GM12878 (cell line): ENCODE data around the gene GABRB1. TPM values are rescaled to one million over a fixed set of nuclear protein-coding genes. Genes with fewer than 3 reads are reported as not detected.

Experiments
- ATAC-seq: fragments of 200-7000 bp; cut with Tn5 transposase; 3 replicates; pipeline ENCODE4 v1.9.1; 2020; ENCODE audit warnings: mild to moderate bottlenecking, moderate library complexity
- BruUV-seq: library from RNA; stranded (reverse); fragments of 400-500 nt; replicated peaks from 2 replicates; lab custom pipeline; 2021; lab: Mats Ljungman, UMichigan
- CTCF ChIA-PET: fragments of 300-600 bp; sonication (Branson Sonifier 250); formaldehyde crosslinking; extraction: SDS; loops from one replicate; lab custom pipeline; 2021; ENCODE audit warnings: inconsistent platforms; lab: Yijun Ruan, JAX
- POLR2A ChIA-PET: fragments of 350-600 bp; formaldehyde crosslinking; extraction: SDS; loops from one replicate; lab custom pipeline; 2021; ENCODE audit warnings: inconsistent platforms; lab: Charles Lee
- RAD21 ChIA-PET: fragments of 300-600 bp; sonication (Branson Sonifier 250); formaldehyde crosslinking; loops from one replicate; lab custom pipeline; 2023; ENCODE audit warnings: antibody characterized with exemption; ENCODE audit not compliant: unreplicated experiment; lab: Charles Lee
- SMC1A ChIA-PET: fragments of 300-600 bp; sonication (Branson Sonifier 250); formaldehyde crosslinking; loops from one replicate; lab custom pipeline; 2023; ENCODE audit not compliant: unreplicated experiment, uncharacterized antibody; lab: Charles Lee
- DNase-seq: peaks from one replicate; pipeline ENCODE4 v3.0.0-alpha.2; 2011; ENCODE audit warnings: low read depth, low spot score
- FAIRE-seq: peaks from 3 replicates; lab custom pipeline; 2011; peaks lifted over from hg19 to GRCh38; lab: Jason Lieb, UNC
- H2AFZ ChIP-seq: 2 replicates; pipeline ENCODE4 v1.6.0; 2011; ENCODE audit warnings: low read depth, low read length, control low read depth; ENCODE audit not compliant: control insufficient read depth
- H3K27ac ChIP-seq: 2 replicates; pipeline ENCODE4 v1.5.1; 2011; ENCODE audit warnings: control low read depth; ENCODE audit not compliant: control insufficient read depth, insufficient read depth
- H3K27me3 ChIP-seq, 2 experiments: replicated peaks in 1 of 2; 2 replicates each; pipeline versions ENCODE4 v1.6.0 to v1.6.1; 2011; ENCODE audit warnings: low read length in 1 of 2; ENCODE audit not compliant: control insufficient read depth in 2 of 2, insufficient read depth in 2 of 2
- H3K36me3 ChIP-seq, 2 experiments: 2 replicates each; pipeline ENCODE4 v1.5.1; 2011; ENCODE audit warnings: low read length in 1 of 2; ENCODE audit not compliant: control insufficient read depth in 2 of 2, insufficient read depth in 2 of 2
- H3K4me1 ChIP-seq: 2 replicates; pipeline ENCODE4 v1.6.1; 2011; ENCODE audit warnings: mild to moderate bottlenecking, low read length, moderate library complexity, mixed read lengths; ENCODE audit not compliant: control insufficient read depth, insufficient read depth
- H3K4me2 ChIP-seq: 2 replicates; pipeline ENCODE4 v1.6.0; 2011; ENCODE audit warnings: control low read depth; ENCODE audit not compliant: control insufficient read depth, insufficient read depth
- H3K4me3 ChIP-seq: fragments of 200-600 bp; sonication (generic); 2 replicates; pipeline ENCODE4 v1.5.1; 2016
- H3K79me2 ChIP-seq: 2 replicates; pipeline ENCODE4 v1.6.0; 2011; ENCODE audit warnings: low read length; ENCODE audit not compliant: control insufficient read depth, insufficient read depth
- H3K9ac ChIP-seq: 2 replicates; pipeline ENCODE4 v1.8.0; 2011; ENCODE audit warnings: low read length, control low read depth, mixed read lengths; ENCODE audit not compliant: control insufficient read depth, insufficient read depth
- H3K9me3 ChIP-seq: replicated peaks from 3 replicates; pipeline ENCODE4 v1.5.1; 2011; ENCODE audit warnings: mild to moderate bottlenecking, low read length; ENCODE audit not compliant: control insufficient read depth, insufficient read depth
- H4K20me1 ChIP-seq: 2 replicates; pipeline ENCODE4 v1.6.0; 2011; ENCODE audit not compliant: control insufficient read depth, insufficient read depth
- ATF7 ChIP-seq: fragments of 450-650 bp; IDR thresholded peaks from 2 replicates; pipeline ENCODE4 v1.6.1; 2016; ENCODE audit warnings: low read depth, mild to moderate bottlenecking
- BRCA1 ChIP-seq: IDR thresholded peaks from 2 replicates; pipeline ENCODE4 v1.6.1; 2011; ENCODE audit warnings: low read depth, low read length, improper control_type of control experiment
- CEBPB ChIP-seq, 2 experiments: fragments of 150-350 bp in 1 of 2; IDR thresholded peaks; 2 replicates each; pipeline ENCODE4 v1.6.1; 2012 to 2014; ENCODE audit warnings: low read depth in 2 of 2, low read length in 2 of 2, borderline replicate concordance in 1 of 2, inconsistent platforms in 1 of 2
- CREB1 ChIP-seq: IDR thresholded peaks from 2 replicates; pipeline ENCODE4 v1.6.1; 2012; ENCODE audit warnings: low read depth, mild to moderate bottlenecking, inconsistent platforms
- DPF2 ChIP-seq: fragments of 450-650 bp; IDR thresholded peaks from 2 replicates; pipeline ENCODE4 v1.6.1; 2017; ENCODE audit warnings: mild to moderate bottlenecking
- IKZF1 ChIP-seq: fragments of 450-650 bp; conservative IDR thresholded peaks from 2 replicates; pipeline ENCODE4 v1.6.1; 2017; ENCODE audit warnings: antibody characterized with exemption, mild to moderate bottlenecking
- KAT2A ChIP-seq: conservative IDR thresholded peaks from 2 replicates; pipeline ENCODE4 v1.6.1; 2011; ENCODE audit warnings: low read depth, low read length; ENCODE audit not compliant: control insufficient read depth
- MEF2B ChIP-seq: fragments of 450-650 bp; IDR thresholded peaks from 2 replicates; pipeline ENCODE4 v1.6.1; 2018; ENCODE audit warnings: mild to moderate bottlenecking, moderate library complexity; ENCODE audit not compliant: partially characterized antibody, poor library complexity, severe bottlenecking
- NBN ChIP-seq: fragments of 450-650 bp; IDR thresholded peaks from 2 replicates; pipeline ENCODE4 v1.6.1; 2016
- ZBED1 ChIP-seq: IDR thresholded peaks from 2 replicates; pipeline ENCODE4 v1.6.1; 2016; ENCODE audit warnings: borderline replicate concordance
- ZNF622 ChIP-seq: fragments of 450-650 bp; IDR thresholded peaks from 2 replicates; pipeline ENCODE4 v1.6.1; 2017; ENCODE audit warnings: mild to moderate bottlenecking, inconsistent platforms
- WGBS: methylation state at CpG from one replicate; pipeline ENCODE4 v1.1.6; 2016; ENCODE audit warnings: low lambda C conversion rate; ENCODE audit not compliant: insufficient replicate concordance, insufficient coverage; ENCODE audit errors: missing lambda C conversion rate; 5-methylcytosine and 5-hydroxymethylcytosine counted together
- in situ Hi-C: fragments of 300-500 bp; cut with MboI; formaldehyde crosslinking; loops from 9 replicates; pipeline ENCODE4 v1.14.3; 2018; ENCODE audit warnings: mixed read lengths
- intact Hi-C: fragments of 100-400 bp; cut with micrococcal nuclease; formaldehyde crosslinking; loops from one replicate; pipeline ENCODE4 v1.14.2; 2022; ENCODE audit not compliant: unreplicated experiment
- polyA plus RNA-seq, 11 experiments: library from polyadenylated mRNA; depleted of rRNA in 4 of 11; unstranded in 6 of 11; stranded (reverse) in 5 of 11; fragments of >200 nt; fragmentation: Nextera tagmentation in 4 of 11; fragmentation: Illumina TruSeq in 1 of 11; extraction: Ambion mirVana in 4 of 11; extraction: Trizol in 1 of 11; gene quantifications; 1 replicate in 1 of 11; 2 replicates in 10 of 11; pipeline versions ENCODE4 v1.2.1 to v1.2.3, GENCODE V29; 2011 to 2016; ENCODE audit warnings: inconsistent platforms in 2 of 11, missing spikeins in 2 of 11, low read depth in 1 of 11
- total RNA-seq, 4 experiments: library from RNA; depleted of rRNA in 3 of 4; stranded (reverse); fragments of >200 nt in 3 of 4; fragmentation: Illumina TruSeq in 1 of 4; extraction: Trizol in 1 of 4; gene quantifications; 2 replicates each; pipeline versions ENCODE4 v1.2.1 to v1.2.3, GENCODE V29; 2013 to 2021
- TF ChIP-seq, protein P1 (sequence below): IDR thresholded peaks from 2 replicates; pipeline ENCODE4 v1.6.1; 2011; ENCODE audit warnings: borderline replicate concordance, low read depth, mild to moderate bottlenecking, moderate library complexity, mixed read lengths, low read length; ENCODE audit not compliant: insufficient read depth; ENCODE audit errors: extremely low read length
- TF ChIP-seq, protein P2 (sequence below): fragments of 450-650 bp; IDR thresholded peaks from 2 replicates; pipeline ENCODE4 v1.6.1; 2017; ENCODE audit warnings: antibody characterized with exemption, mild to moderate bottlenecking, moderate library complexity
- TF ChIP-seq, protein P3 (sequence below): fragments of 450-650 bp; IDR thresholded peaks from 2 replicates; pipeline ENCODE4 v1.6.1; 2018; ENCODE audit warnings: mild to moderate bottlenecking, low read depth, moderate library complexity; ENCODE audit not compliant: partially characterized antibody

Gene GABRB1
- total and polyA plus RNA-seq, 10 of the 15 experiments (the other 5 are each of a cell fraction or from before 2014, with no cell fraction given) = 0.13 to 0.92 TPM; not detected in 8

DNA sequence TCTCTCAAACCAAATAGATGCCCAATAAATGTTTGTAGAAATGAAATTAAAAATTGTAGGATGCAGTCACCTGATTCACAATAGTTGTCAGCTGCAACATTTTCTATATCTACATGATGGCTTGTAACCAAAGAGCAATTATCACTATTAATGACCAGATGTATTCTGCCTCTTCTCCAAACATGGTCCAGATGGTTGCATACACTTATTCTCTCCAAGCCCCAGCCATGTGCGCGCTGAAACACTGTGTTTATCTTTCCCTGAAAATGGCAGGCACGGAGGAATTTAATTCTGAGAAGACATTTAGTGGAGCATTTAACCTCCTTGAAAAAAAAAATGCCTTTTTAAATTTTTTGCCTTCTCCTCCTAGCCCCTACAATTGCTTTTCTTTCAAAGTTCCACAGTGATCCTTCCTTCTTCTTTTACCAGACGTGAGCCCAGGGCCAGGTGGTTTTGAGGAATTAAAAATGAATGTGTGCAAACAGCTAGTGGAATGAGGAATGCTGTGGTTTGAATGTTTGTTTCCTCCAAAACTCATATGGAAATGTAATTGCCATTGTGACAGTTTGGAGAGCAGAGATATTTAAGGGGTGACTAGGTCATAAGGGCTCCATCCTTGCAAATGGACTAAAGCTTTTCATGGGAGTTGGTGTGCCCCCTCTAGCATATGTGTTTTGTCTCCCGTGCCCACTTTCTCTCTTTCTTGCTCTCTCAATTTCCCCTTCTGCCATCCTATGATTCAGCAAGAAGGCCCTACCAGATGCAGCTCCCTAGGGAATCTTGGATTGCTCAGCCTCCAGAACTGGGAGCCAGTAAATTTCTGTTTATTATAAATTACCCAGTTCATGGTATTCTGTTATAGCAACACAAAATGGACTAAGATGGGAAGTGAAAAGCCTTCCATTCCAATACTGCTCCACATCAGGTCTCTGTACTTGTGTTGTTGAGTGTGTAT, 136.0 kb downstream of the GABRB1 start:
- no TSS peak for BruUV-seq
- in situ Hi-C loops (no loop called here), intact Hi-C loops (no loop called here)
- no peak overlapping the region for H3K4me3 ChIP-seq
- H3K4me1 ChIP-seq = no peaks in the 10 kb centered on the region
- H3K27ac ChIP-seq = no peak overlapping the region
- ATAC-seq (no peak), FAIRE-seq (no peak), DNase-seq (no peak)
- no peaks in the 10 kb centered on the region for H4K20me1 ChIP-seq
- H3K27me3 ChIP-seq = no peaks in the 10 kb centered on the region
- H2AFZ ChIP-seq = no peak overlapping the region
- H3K4me2 ChIP-seq = no peak overlapping the region
- no peaks in the 10 kb centered on the region for H3K36me3 ChIP-seq
- no peak overlapping the region for H3K9ac ChIP-seq
- H3K79me2 ChIP-seq = no peaks in the 10 kb centered on the region
- WGBS = 43% methylated on average over 5 of the region's 5 CpGs
- CTCF ChIA-PET = no interaction called here
- RAD21 ChIA-PET = no interaction called here
- SMC1A ChIA-PET = interaction anchor here (1.0 kb wide), 1 partner anchor 17 kb away, joined by 3 read pairs; no protein-coding TSS in a partner anchor
- POLR2A ChIA-PET = no interaction called here
- no peaks in the 10 kb centered on the region; the same call in 2 of the 3 replicates for H3K9me3 ChIP-seq
- TF ChIP-seq DPF2 (no peak), CEBPB (IDR thresholded peaks at IDR 0.05; ENCODE audit: borderline replicate concordance in 1 of 2, low read depth in 2 of 2, low read length in 2 of 2) (no peak), ZNF622 (no peak), IKZF1 (no peak), NBN (no peak), MEF2B (no peak), BRCA1 (no peak), ATF7 (no peak), ZBED1 (no peak), CREB1 (no peak), KAT2A (no peak)
- TF ChIP-seq, protein P1, sequence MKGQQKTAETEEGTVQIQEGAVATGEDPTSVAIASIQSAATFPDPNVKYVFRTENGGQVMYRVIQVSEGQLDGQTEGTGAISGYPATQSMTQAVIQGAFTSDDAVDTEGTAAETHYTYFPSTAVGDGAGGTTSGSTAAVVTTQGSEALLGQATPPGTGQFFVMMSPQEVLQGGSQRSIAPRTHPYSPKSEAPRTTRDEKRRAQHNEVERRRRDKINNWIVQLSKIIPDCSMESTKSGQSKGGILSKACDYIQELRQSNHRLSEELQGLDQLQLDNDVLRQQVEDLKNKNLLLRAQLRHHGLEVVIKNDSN = no peak
- TF ChIP-seq, protein P2, sequence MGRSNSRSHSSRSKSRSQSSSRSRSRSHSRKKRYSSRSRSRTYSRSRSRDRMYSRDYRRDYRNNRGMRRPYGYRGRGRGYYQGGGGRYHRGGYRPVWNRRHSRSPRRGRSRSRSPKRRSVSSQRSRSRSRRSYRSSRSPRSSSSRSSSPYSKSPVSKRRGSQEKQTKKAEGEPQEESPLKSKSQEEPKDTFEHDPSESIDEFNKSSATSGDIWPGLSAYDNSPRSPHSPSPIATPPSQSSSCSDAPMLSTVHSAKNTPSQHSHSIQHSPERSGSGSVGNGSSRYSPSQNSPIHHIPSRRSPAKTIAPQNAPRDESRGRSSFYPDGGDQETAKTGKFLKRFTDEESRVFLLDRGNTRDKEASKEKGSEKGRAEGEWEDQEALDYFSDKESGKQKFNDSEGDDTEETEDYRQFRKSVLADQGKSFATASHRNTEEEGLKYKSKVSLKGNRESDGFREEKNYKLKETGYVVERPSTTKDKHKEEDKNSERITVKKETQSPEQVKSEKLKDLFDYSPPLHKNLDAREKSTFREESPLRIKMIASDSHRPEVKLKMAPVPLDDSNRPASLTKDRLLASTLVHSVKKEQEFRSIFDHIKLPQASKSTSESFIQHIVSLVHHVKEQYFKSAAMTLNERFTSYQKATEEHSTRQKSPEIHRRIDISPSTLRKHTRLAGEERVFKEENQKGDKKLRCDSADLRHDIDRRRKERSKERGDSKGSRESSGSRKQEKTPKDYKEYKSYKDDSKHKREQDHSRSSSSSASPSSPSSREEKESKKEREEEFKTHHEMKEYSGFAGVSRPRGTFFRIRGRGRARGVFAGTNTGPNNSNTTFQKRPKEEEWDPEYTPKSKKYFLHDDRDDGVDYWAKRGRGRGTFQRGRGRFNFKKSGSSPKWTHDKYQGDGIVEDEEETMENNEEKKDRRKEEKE = no peak
- TF ChIP-seq, protein P3, sequence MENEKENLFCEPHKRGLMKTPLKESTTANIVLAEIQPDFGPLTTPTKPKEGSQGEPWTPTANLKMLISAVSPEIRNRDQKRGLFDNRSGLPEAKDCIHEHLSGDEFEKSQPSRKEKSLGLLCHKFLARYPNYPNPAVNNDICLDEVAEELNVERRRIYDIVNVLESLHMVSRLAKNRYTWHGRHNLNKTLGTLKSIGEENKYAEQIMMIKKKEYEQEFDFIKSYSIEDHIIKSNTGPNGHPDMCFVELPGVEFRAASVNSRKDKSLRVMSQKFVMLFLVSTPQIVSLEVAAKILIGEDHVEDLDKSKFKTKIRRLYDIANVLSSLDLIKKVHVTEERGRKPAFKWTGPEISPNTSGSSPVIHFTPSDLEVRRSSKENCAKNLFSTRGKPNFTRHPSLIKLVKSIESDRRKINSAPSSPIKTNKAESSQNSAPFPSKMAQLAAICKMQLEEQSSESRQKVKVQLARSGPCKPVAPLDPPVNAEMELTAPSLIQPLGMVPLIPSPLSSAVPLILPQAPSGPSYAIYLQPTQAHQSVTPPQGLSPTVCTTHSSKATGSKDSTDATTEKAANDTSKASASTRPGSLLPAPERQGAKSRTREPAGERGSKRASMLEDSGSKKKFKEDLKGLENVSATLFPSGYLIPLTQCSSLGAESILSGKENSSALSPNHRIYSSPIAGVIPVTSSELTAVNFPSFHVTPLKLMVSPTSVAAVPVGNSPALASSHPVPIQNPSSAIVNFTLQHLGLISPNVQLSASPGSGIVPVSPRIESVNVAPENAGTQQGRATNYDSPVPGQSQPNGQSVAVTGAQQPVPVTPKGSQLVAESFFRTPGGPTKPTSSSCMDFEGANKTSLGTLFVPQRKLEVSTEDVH = no peak
